GM18508 (cell line): Measurements from ENCODE around the gene CDK2.

Experiments
- ATAC-seq: cut with Tn5 transposase; IDR thresholded peaks from one replicate; pipeline ENCODE4 v1.9.1; 2021; ENCODE audit warnings: moderate number of reproducible peaks; ENCODE audit not compliant: insufficient read depth, unreplicated experiment

Gene CDK2

DNA sequence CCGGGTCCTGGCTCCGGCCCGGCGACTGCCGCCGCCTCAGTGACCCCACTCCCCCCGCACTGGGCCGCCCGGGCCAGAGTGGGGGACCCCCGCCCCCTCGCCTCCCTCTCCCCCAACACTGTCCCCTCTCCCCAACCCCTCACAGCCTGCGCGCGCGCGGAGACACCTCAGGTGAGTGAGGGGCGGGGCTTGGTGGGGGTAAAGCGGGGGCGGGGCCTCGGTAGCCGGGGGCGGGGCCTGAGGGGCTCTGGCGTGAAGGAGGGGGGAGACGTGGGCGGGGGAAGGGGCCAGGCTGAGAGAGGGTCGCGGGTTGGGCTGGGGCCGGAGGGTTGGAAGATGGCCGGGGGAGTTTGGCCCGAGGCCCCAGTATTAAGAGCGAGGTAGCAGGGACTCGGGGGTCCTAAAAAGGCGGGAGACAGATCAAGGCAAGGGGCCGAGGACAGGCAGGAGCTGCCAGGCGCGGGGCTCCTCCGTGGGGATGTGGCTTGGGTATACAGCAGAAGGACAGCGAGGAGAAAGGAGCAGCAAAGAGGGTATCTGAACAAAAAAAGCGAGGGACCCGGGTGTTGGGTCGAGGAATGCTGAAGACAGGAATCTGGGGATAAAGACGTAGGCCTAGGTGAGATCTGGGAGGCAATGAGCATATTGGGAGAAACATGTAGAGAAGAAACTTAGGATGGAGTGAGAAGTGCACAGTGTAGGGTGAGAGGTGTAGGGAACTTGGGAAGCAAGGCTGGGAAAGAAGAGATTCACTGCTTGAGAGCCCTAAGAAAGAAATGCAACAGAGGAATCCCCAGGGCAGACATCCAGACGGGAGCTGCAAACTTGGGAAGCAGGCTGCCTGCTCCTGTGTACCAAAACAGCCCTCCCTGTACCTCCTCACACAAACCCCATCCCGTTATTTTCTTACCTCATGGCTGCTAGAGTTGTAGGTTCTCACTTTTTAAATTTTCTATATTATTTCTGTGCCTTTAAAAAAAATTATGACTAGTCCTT lies 41.2 kb downstream of the CDK2 start:
- ATAC-seq: no peak

GRCh38 chr12:56010111-56010570 lies 43.5 kb downstream of the CDK2 start:
- ATAC-seq: no peak

DNA sequence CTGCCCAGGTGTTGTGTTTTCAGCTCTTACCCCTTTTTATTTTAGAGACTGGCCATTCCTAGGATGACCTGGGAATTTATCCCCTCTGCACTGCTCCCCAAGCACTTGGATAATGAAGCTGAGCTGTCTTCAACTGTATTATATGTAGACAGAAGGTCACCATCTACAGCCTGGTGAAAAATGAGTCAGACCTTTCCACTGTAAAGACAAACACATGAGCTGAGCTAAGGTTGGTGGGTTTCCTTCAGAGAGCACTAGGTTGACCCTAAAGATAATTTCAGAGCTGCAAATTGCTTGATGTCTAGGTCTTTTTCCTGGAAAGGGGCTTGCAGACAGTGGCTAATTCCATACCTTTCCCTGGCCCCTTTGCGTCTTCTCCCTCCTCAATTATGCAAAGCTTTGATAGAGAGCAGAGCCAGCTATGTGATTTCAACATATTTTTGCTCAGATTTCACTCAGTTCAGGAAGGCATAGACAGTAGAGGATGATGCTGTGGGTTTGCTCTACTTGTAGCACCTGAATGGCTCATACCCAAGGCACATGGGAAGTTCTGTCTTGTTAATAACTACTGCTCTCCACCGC lies 45.0 kb downstream of the CDK2 start:
- ATAC-seq: no peak

DNA sequence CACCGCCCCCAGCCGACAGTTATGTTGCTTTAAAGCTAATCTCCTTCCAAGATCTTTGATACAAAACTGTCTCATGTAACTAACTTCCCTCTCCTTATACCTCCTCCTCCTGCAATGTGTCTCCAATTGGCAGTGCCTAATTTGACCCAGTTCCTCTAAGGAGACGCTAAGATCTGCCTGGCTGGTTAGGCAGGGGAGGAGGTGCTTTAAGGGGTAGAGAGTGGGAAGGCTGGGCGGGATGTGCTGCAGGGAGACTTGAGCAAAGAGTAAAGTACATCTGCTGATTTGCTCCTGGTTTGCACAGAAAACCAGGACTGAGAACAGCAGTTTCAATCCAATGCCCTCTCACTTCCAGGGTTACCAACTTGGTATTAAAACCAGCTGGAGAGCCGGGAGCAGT lies 46.9 kb downstream of the CDK2 start:
- ATAC-seq: no peak

GRCh38 chr12:56014205-56014604 lies 47.6 kb downstream of the CDK2 start:
- ATAC-seq: no peak

DNA sequence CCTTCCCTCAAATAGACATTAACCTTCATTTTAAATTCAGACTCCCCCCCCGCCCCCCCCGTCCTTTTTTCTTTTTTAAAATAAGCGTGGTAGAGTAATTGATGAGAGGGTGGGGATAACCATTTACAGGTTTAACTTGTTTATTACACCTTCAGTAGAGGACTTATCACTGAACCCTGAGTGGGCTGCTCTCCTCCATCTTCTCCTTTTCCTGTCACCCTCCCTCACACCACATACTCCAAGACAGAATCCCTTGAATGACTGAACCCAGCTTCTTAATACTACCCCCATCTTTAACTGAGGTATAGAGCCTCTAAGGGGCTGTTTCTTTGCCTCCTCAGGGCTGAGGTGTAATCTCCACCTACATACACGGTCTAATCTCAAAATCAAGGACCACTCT lies 50.6 kb downstream of the CDK2 start:
- no peak for ATAC-seq

- ATAC-seq: no peak
Observed at GRCh38 chr12:56018356-56018755, 51.7 kb downstream of the CDK2 start.

DNA sequence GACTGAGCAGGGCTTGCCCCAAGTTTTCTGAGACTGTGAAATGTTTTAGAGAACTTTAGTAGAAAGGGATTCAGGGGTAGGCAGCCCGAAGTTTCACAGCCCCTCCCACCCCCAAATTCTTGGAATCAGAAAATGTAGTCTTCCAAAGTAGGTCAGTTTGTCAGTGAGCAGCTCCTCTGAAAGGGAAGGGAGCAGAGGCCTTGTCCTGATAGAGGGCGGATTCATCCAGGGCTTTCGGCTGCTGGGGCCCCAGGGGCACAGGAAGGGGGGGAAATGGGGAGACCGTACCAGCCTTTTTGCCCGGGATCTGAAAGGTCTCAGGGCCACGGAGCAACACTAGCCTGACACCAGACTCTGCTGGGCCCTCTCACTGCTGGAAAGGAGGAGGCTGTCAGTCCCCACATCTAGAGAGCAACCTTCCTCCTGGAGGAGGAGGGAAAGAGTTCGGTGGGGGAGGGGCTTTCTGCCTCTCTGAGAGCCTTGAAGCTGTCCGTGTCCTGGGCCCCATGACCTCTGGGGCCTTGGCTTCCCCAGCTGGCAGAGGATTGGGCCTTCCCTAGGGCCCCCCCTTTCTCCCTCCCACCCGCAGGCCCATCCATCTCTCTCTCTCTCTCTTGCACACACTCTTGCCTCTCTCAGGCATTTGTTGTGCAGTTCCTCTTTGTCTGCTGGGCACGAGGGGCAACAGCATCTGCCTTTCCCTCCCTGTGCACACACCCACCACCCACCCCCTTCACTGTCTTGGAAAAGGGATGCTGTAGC lies 54.0 kb downstream of the CDK2 start, which contains the start of gene IKZF4:
TSS of gene IKZF4 (plus strand) at position 621 of the 762 bp plus-strand sequence. CDS start 451 bp downstream, outside the sequence.
- no peak for ATAC-seq

GRCh38 chr12:56021889-56022497 lies 55.4 kb downstream of the CDK2 start:
- ATAC-seq: no peak
